OCI-LY7 (cell line): Measurements from ENCODE around the gene FBXL17.

Experiments
- CTCF ChIP-seq: fragments of 200-600 bp; sonication (generic); conservative IDR thresholded peaks from 2 replicates; pipeline ENCODE4 v1.5.1; 2014; ENCODE audit warnings: mild to moderate bottlenecking, antibody characterized with exemption, low read length, moderate library complexity, mixed read lengths
- EZH2phosphoT487 ChIP-seq: fragments of 200-600 bp; sonication (generic); IDR thresholded peaks from 2 replicates; pipeline ENCODE4 v1.6.1; 2018; ENCODE audit warnings: low read depth, borderline replicate concordance, mild to moderate bottlenecking, mixed run types, antibody characterized with exemption, low read length, moderate library complexity, mixed read lengths

GRCh38 chr5:107943923-107944322 lies 438.0 kb downstream of the FBXL17 start:
- TF ChIP-seq CTCF (no peak), EZH2phosphoT487 (no peak)
